ENCODE measurements around the gene CLDN15. TPM values are rescaled to one million over a fixed set of nuclear protein-coding genes. Genes with fewer than 3 reads are reported as not detected.
A peak's percentile ranks its signal among the peaks of the same experiment; 100 is the strongest.
"Not testable (repeated sequence)": the region's sequence is repeated elsewhere in the genome, so short reads cannot be mapped to it uniquely, and the experiment has no call there.

Gene CLDN15, protein sequence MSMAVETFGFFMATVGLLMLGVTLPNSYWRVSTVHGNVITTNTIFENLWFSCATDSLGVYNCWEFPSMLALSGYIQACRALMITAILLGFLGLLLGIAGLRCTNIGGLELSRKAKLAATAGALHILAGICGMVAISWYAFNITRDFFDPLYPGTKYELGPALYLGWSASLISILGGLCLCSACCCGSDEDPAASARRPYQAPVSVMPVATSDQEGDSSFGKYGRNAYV
- polyA plus RNA-seq: 115 TPM
- long read RNA-seq, donor 1, transcript CLDN15-201 (5 exons, 1,370 nt): major isoform, 7 of 8 reads
- long read RNA-seq, donor 1, partial matches to known transcripts: 0 of 8 reads
- long read RNA-seq, donor 1, other reads (novel, unspliced or antisense): 0 of 8 reads
- long read RNA-seq, donor 2, transcript CLDN15-201 (5 exons, 1,370 nt): major isoform, 13 of 13 reads
- long read RNA-seq, donor 2, partial matches to known transcripts: 0 of 13 reads
- long read RNA-seq, donor 2, other reads (novel, unspliced or antisense): 0 of 13 reads
- long read RNA-seq, donor 3, transcript CLDN15-201 (5 exons, 1,370 nt): major isoform, 12 of 29 reads
- long read RNA-seq, donor 3, partial matches to known transcripts: 14 of 29 reads
- long read RNA-seq, donor 3, other reads (novel, unspliced or antisense): 0 of 29 reads
- long read RNA-seq, donor 4, partial matches to known transcripts: 0 of 1 reads
- long read RNA-seq, donor 4, other reads (novel, unspliced or antisense): 0 of 1 reads
- long read RNA-seq, donor 5, partial matches to known transcripts: 0 of 4 reads
- long read RNA-seq, donor 5, other reads (novel, unspliced or antisense): 0 of 4 reads
- long read RNA-seq, donor 6, transcript CLDN15-201 (5 exons, 1,370 nt): major isoform, 30 of 45 reads
- long read RNA-seq, donor 6, partial matches to known transcripts: 14 of 45 reads
- long read RNA-seq, donor 6, other reads (novel, unspliced or antisense): 0 of 45 reads
- long read RNA-seq, donor 7, partial matches to known transcripts: 0 of 1 reads
- long read RNA-seq, donor 7, other reads (novel, unspliced or antisense): 0 of 1 reads
- long read RNA-seq, donor 8, transcript CLDN15-201 (5 exons, 1,370 nt): major isoform, 20 of 25 reads
- long read RNA-seq, donor 8, partial matches to known transcripts: 5 of 25 reads
- long read RNA-seq, donor 8, other reads (novel, unspliced or antisense): 0 of 25 reads
- long read RNA-seq, donor 9, transcript CLDN15-201 (5 exons, 1,370 nt): major isoform, 11 of 22 reads
- long read RNA-seq, donor 9, partial matches to known transcripts: 5 of 22 reads
- long read RNA-seq, donor 9, other reads (novel, unspliced or antisense): 6 of 22 reads
- long read RNA-seq, donor 10, transcript CLDN15-201 (5 exons, 1,370 nt): major isoform, 40 of 55 reads
- long read RNA-seq, donor 10, partial matches to known transcripts: 15 of 55 reads
- long read RNA-seq, donor 10, other reads (novel, unspliced or antisense): 0 of 55 reads
- long read RNA-seq, donor 11, transcript CLDN15-201 (5 exons, 1,370 nt): major isoform, 12 of 14 reads
- long read RNA-seq, donor 11, partial matches to known transcripts: 0 of 14 reads
- long read RNA-seq, donor 11, other reads (novel, unspliced or antisense): 0 of 14 reads

DNA sequence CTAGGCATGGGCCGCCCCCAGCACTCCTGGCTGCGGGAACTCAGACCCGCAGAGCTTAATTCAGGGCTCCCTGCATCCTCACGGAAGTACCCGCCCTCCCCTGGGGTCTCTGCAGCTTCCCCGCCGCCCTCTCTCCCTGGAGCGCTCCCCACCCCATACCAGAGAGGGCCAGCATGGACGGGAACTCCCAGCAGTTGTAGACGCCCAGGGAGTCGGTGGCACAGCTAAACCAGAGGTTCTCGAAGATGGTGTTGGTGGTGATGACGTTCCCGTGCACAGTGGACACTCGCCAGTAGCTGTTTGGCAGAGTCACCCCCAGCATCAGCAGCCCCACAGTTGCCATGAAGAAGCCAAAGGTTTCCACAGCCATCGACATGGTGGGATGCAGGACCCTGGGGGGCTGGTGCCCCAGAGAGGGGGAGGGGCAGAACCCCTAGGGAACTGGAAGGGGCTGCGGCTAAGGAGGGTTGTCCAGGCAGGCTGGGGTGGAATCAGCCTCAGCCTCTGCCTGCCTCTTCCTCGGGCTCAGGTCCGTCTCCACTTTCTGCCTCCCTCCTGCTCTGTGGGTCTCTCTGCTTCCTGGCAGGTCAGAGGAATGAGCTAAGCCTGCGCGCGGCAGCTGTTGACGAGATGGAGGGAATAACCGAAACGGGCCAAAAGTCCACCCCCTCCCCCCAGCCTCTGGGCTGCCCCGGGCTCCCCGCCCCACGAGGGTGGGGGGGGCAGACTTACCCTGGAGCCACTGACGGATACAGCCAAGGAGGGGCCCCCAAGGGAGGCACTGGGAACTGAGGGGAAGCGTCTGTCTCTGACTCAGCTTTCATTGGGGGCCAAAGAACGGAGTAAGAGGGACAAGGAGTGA, at the start of gene CLDN15:
TSS of gene CLDN15 (minus strand) at position 597 of the 862 bp plus-strand sequence. CDS start at position 376, 221 bp downstream.
- WGBS (ENCODE audit: insufficient coverage, low lambda C conversion rate): no CpG with 5 or more reads among the region's 31 CpGs
- Histone ChIP-seq H3K9me3 (ENCODE audit: control insufficient read depth, low read depth, low read length) (no peaks in the 10 kb centered on the region), H3K4me3 (ENCODE audit: low read length) (peak within 1 kb of the TSS; percentile 48), H3K27me3 (ENCODE audit: control insufficient read depth, insufficient read depth, low read length) (no peaks in the 10 kb centered on the region), H3K4me1 (ENCODE audit: control insufficient read depth, insufficient read depth, low read length) (peaks cover 82% of the 10 kb centered on the region), H3K27ac (ENCODE audit: low read length) (peak within 1 kb of the TSS; percentile 85), H3K36me3 (ENCODE audit: control insufficient read depth, insufficient read depth, low read length) (peaks cover 28% of the 10 kb centered on the region)
- DNase-seq: peak; percentile 94 to 98

DNA sequence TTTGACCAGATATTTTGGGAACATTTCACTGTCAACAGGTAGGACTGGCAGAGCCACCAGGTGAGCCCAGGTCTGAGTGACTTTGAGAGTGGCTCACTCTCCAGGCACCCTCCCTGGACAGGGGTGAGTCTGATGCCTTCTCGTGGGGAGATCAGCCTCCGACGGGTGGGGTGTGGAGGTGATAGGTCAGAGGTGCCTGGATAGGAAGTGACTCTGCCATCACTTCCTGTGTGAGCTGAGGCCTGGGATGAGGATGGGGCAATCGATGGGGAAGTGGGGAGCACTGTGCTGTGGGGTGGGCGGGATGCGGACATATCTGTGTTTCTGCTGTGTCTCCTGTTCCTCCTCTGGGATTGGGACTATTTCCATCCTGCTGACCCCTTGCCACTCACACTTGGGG, 49.4 kb upstream of the CLDN15 start:
- H3K4me1 ChIP-seq (ENCODE audit: control insufficient read depth, insufficient read depth, low read length): peaks cover 2% of the 10 kb centered on the region
- H3K27me3 ChIP-seq (ENCODE audit: control insufficient read depth, insufficient read depth, low read length): peaks cover 20% of the 10 kb centered on the region
- no peak overlapping the region for H3K27ac ChIP-seq (ENCODE audit: low read length)
- no peaks in the 10 kb centered on the region for H3K9me3 ChIP-seq (ENCODE audit: control insufficient read depth, low read depth, low read length)
- H3K4me3 ChIP-seq (ENCODE audit: low read length): no peak overlapping the region
- no peak for DNase-seq
- WGBS (ENCODE audit: insufficient coverage, low lambda C conversion rate): no CpG with 5 or more reads among the region's 6 CpGs
- H3K36me3 ChIP-seq (ENCODE audit: control insufficient read depth, insufficient read depth, low read length): no peaks in the 10 kb centered on the region

DNA sequence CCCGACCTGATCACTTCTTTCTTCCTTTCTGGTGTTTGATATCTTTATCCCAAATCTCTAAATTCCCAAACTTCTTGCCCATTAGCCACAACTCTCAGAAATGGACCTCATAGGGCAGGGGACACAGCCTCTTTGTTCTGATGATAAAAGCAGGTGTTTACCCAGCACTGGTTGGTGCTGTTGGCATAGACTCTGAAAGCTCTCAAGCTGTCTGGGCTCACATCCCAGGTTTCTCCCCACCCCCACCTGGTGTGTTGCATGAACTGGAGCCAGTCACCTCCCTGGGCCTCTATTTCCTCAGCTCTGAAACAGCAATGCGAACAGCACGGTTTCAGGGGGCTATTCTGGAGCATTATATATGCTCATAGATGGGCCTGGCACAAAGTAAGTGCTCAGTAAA, 48.3 kb upstream of the CLDN15 start:
- H3K36me3 ChIP-seq (ENCODE audit: control insufficient read depth, insufficient read depth, low read length): not testable (repeated sequence)

DNA sequence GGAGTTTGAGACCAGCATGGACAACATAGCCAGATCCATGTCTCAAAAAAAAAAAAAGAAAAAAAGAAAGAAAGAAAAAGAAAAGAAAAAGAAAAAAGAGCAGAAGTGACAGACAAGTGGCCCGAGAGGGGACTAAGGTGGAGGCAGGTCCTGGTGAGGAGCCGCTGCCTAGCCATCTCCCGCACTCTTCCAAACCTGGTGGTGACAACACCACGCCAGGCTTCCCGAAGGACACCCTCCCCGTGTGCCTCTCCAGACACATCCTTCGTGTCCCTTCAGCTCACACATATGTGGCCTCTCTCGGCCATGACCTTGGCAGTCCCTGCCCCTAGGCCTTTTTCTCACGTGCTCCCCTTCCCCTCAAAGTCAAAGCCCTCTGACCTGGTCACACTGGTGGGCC, 47.6 kb upstream of the CLDN15 start:
- Histone ChIP-seq H3K4me1 (ENCODE audit: control insufficient read depth, insufficient read depth, low read length) (peaks cover 2% of the 10 kb centered on the region), H3K27me3 (ENCODE audit: control insufficient read depth, insufficient read depth, low read length) (peaks cover 7% of the 10 kb centered on the region), H3K4me3 (ENCODE audit: low read length) (no peak overlapping the region), H3K36me3 (ENCODE audit: control insufficient read depth, insufficient read depth, low read length) (no peaks in the 10 kb centered on the region), H3K9me3 (ENCODE audit: control insufficient read depth, low read depth, low read length) (no peaks in the 10 kb centered on the region), H3K27ac (ENCODE audit: low read length) (no peak overlapping the region)
- no peak for DNase-seq
- no CpG with 5 or more reads among the region's 9 CpGs for whole genome bisulfite sequencing (ENCODE audit: insufficient coverage, low lambda C conversion rate)

More for the DNA sequence above, 48.3 kb upstream of the CLDN15 start:
- not testable (repeated sequence) for H3K27ac ChIP-seq (ENCODE audit: low read length); H3K4me1 ChIP-seq (ENCODE audit: control insufficient read depth, insufficient read depth, low read length); H3K9me3 ChIP-seq (ENCODE audit: control insufficient read depth, low read depth, low read length); H3K4me3 ChIP-seq (ENCODE audit: low read length); DNase-seq
- H3K27me3 ChIP-seq (ENCODE audit: control insufficient read depth, insufficient read depth, low read length): peaks cover 10% of the 10 kb centered on the region
- 80% methylated on average over 1 of the region's 3 CpGs for WGBS (ENCODE audit: insufficient coverage, low lambda C conversion rate)

DNA sequence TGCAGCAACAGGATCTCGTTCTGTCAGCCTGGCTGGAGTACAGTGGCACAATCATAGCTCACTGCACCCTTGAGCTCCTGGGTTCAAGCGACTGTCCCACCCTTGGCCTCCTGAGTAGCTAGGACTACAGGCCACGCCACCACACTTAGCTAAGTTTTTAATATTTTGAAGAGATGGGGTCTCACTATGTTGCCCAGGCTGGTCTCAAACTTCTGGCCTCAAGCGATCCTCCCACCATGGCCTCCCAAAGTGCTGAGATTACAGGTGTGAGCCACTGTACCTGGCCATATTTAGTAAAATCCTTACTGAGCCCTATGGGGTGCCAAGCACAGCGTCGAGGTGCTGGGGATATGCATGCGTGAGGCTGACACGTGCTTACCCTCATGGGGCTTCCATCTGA, 43.3 kb upstream of the CLDN15 start:
- not testable (repeated sequence) for DNase-seq; H3K36me3 ChIP-seq (ENCODE audit: control insufficient read depth, insufficient read depth, low read length); H3K9me3 ChIP-seq (ENCODE audit: control insufficient read depth, low read depth, low read length); H3K4me1 ChIP-seq (ENCODE audit: control insufficient read depth, insufficient read depth, low read length); H3K4me3 ChIP-seq (ENCODE audit: low read length); H3K27ac ChIP-seq (ENCODE audit: low read length); H3K27me3 ChIP-seq (ENCODE audit: control insufficient read depth, insufficient read depth, low read length)
- WGBS (ENCODE audit: insufficient coverage, low lambda C conversion rate): no CpG with 5 or more reads among the region's 8 CpGs

DNA sequence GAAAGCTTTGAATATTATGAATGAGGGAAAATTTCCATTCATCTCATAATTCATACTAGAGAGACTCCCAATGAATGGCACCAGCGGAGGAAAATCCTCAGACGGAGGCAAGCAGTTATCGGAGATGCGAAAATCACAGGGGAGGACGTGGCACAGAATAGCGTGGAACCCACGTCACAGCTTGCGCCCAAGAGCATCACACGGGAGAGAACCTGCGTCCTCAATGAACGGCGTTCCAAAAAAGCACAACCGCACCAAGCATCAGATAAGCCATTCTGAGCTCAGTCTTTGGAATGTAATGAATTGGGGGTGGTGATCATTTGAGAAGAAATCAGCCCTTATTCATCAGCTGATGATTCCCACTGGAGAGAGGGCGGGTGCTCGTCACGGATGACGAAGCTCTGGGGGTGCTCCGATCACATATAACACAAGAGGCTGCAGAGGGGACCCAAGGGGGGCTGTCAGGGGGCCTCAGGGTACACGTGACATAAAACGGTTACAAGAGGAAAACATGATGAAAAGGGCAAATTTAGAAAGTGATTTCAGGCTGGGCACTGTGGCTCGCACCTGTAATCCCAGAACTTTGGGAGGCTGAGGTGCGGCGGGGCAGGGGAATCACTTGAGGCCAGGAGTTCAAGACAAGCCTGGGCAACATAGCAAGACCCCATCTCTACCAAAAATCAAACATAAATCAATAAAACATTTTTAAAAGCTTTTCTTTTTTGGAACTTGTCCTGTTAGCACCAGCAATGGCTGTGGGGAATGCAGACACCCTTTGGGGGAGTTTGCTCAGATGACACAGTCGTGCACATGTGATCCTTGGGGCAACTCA, 41.1 kb upstream of the CLDN15 start:
- Histone ChIP-seq H3K4me1 (ENCODE audit: control insufficient read depth, insufficient read depth, low read length) (peaks cover 2% of the 10 kb centered on the region), H3K36me3 (ENCODE audit: control insufficient read depth, insufficient read depth, low read length) (no peaks in the 10 kb centered on the region), H3K27me3 (ENCODE audit: control insufficient read depth, insufficient read depth, low read length) (no peaks in the 10 kb centered on the region), H3K27ac (ENCODE audit: low read length) (no peak overlapping the region), H3K9me3 (ENCODE audit: control insufficient read depth, low read depth, low read length) (no peaks in the 10 kb centered on the region), H3K4me3 (ENCODE audit: low read length) (no peak overlapping the region)
- no CpG with 5 or more reads among the region's 24 CpGs for WGBS (ENCODE audit: insufficient coverage, low lambda C conversion rate)
- no peak for DNase-seq

DNA sequence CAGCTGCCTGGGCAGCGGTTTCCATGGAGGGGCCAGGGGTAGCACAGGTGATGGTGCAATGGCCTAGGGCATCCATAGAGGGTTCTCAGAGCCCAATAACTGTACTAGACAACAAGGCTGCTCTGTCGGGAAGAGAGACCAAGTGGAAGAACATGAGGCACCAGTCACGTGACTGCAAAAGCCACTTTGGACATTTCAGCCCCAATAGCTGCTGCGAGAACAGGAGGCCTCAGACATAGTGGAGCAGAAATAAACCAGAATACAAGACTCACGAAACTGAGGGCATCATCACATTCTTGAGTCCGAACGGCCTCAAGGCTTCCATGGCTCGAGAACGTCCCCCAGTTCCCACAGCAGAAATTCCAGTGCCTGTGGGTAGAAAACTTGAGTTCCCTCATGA, 39.6 kb upstream of the CLDN15 start:
- no peaks in the 10 kb centered on the region for H3K27me3 ChIP-seq (ENCODE audit: control insufficient read depth, insufficient read depth, low read length)
- no peak for DNase-seq

DNA sequence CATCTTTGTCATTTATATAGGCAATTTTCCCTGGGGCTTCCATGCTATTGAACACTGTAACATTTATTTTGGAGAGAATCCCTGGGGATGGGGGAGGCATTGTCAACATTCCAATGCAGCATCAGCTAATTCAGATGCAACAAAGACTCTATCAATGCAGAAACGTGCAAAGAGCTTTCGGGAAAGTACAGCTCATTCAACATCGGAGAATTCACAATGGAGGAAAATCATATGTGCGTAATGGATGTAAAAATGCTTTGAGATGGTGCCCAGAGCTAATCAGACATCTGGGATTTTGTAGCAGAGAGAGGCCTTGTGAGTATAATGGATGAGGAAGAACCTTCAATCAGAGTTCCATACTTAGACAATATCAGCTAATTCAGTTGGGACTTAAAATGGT, 35.6 kb upstream of the CLDN15 start:
- H3K4me1 ChIP-seq (ENCODE audit: control insufficient read depth, insufficient read depth, low read length): no peaks in the 10 kb centered on the region

More for the DNA sequence above, 39.6 kb upstream of the CLDN15 start:
- Histone ChIP-seq H3K4me1 (ENCODE audit: control insufficient read depth, insufficient read depth, low read length) (no peaks in the 10 kb centered on the region), H3K9me3 (ENCODE audit: control insufficient read depth, low read depth, low read length) (no peaks in the 10 kb centered on the region), H3K27ac (ENCODE audit: low read length) (no peak overlapping the region), H3K4me3 (ENCODE audit: low read length) (no peak overlapping the region), H3K36me3 (ENCODE audit: control insufficient read depth, insufficient read depth, low read length) (no peaks in the 10 kb centered on the region)
- 0% methylated on average over 1 of the region's 9 CpGs for WGBS (ENCODE audit: insufficient coverage, low lambda C conversion rate)

More for the DNA sequence above, 35.6 kb upstream of the CLDN15 start:
- Histone ChIP-seq H3K27me3 (ENCODE audit: control insufficient read depth, insufficient read depth, low read length) (no peaks in the 10 kb centered on the region), H3K9me3 (ENCODE audit: control insufficient read depth, low read depth, low read length) (no peaks in the 10 kb centered on the region), H3K27ac (ENCODE audit: low read length) (no peak overlapping the region), H3K4me3 (ENCODE audit: low read length) (no peak overlapping the region), H3K36me3 (ENCODE audit: control insufficient read depth, insufficient read depth, low read length) (no peaks in the 10 kb centered on the region)
- no peak for DNase-seq
- WGBS (ENCODE audit: insufficient coverage, low lambda C conversion rate): no CpG with 5 or more reads among the region's 4 CpGs

All from large intestine (tissue), 12 donors.